Brain microvascular endothelial cell (primary cell): ENCODE measurements around the gene GULP1.

Experiments
- DNase-seq: peaks from one replicate; pipeline ENCODE4 v3.0.0-alpha.2; 2020
- H3K27ac ChIP-seq: fragments of 250-450 bp; sonication (Bioruptor Pico); 2 replicates; pipeline ENCODE4 v1.5.1; 2020; ENCODE audit warnings: mild to moderate bottlenecking, moderate library complexity
- H3K27me3 ChIP-seq: fragments of 250-450 bp; sonication (Bioruptor Pico); replicated peaks from 2 replicates; pipeline ENCODE4 v1.5.1; 2020; ENCODE audit warnings: mild to moderate bottlenecking
- H3K36me3 ChIP-seq: fragments of 250-450 bp; sonication (Bioruptor Pico); replicated peaks from 2 replicates; pipeline ENCODE4 v1.5.1; 2020; ENCODE audit warnings: mild to moderate bottlenecking
- H3K4me3 ChIP-seq: 2 replicates; pipeline ENCODE4 v1.5.1; 2011; ENCODE audit warnings: low read depth, mild to moderate bottlenecking, control low read depth, low read length, moderate library complexity
- in situ Hi-C: cut with HindIII; loops from 2 replicates; pipeline ENCODE4 v1.10.0; 2017; ENCODE audit warnings: low sequenced_read_pairs, low pct_ligation_motif_present
- TF ChIP-seq, protein P1 (sequence below): IDR thresholded peaks from 2 replicates; pipeline ENCODE4 v1.5.1; 2011; ENCODE audit warnings: low read depth, mild to moderate bottlenecking, moderate library complexity, low read length, control low read depth, inconsistent platforms; ENCODE audit errors: missing control alignments

Gene GULP1

DNA sequence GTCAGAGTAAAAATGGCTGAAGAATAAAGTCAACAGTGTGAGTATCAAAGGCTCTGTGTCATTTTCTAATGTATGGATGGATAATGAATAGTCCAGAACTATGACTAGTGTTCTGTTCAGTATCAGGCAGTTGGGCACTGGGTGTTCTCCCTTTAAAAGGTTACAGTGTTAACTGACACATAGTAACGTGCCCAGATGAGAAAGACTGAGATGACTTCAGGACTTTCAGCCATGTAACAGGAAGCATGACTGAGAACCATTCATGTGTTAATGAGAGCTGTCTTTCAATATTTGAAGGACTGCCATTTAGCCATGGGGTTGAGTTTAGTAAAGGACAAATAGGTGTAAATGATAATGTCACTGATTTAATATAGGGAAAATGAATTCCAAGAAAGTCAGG lies 187.1 kb downstream of the GULP1 start:
- H3K36me3 ChIP-seq: no peaks in the 10 kb centered on the region
- H3K27me3 ChIP-seq: no peaks in the 10 kb centered on the region
- no peak for DNase-seq
- no peak overlapping the region for H3K4me3 ChIP-seq
- in situ Hi-C loops: no loop called here
- H3K27ac ChIP-seq: no peak overlapping the region
- TF ChIP-seq, protein P1, sequence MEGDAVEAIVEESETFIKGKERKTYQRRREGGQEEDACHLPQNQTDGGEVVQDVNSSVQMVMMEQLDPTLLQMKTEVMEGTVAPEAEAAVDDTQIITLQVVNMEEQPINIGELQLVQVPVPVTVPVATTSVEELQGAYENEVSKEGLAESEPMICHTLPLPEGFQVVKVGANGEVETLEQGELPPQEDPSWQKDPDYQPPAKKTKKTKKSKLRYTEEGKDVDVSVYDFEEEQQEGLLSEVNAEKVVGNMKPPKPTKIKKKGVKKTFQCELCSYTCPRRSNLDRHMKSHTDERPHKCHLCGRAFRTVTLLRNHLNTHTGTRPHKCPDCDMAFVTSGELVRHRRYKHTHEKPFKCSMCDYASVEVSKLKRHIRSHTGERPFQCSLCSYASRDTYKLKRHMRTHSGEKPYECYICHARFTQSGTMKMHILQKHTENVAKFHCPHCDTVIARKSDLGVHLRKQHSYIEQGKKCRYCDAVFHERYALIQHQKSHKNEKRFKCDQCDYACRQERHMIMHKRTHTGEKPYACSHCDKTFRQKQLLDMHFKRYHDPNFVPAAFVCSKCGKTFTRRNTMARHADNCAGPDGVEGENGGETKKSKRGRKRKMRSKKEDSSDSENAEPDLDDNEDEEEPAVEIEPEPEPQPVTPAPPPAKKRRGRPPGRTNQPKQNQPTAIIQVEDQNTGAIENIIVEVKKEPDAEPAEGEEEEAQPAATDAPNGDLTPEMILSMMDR: no peak

DNA sequence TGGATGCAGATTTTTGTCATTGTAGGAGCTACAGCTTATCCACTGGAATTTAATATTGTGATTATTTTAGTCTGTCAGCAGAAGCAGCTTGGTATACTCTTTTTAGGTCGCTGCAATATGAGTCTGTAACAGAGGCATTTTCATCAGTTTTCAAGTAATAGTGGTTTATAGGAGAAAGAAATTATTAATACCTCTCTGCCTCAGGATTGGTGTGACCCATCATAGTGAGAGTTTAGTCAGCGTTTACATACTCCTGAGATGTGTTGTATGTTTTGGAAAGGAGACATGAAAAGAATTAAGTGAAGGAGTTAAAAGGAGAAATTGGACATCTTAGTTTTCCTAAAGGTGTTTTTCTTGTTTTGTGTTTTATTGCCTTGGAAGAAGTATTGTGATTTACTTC lies 189.8 kb downstream of the GULP1 start:
- TF ChIP-seq, protein P1: no peak
- Histone ChIP-seq H3K27me3 (no peaks in the 10 kb centered on the region), H3K27ac (no peak overlapping the region), H3K36me3 (no peaks in the 10 kb centered on the region), H3K4me3 (no peak overlapping the region)
- in situ Hi-C loops: no loop called here
- DNase-seq: no peak

DNA sequence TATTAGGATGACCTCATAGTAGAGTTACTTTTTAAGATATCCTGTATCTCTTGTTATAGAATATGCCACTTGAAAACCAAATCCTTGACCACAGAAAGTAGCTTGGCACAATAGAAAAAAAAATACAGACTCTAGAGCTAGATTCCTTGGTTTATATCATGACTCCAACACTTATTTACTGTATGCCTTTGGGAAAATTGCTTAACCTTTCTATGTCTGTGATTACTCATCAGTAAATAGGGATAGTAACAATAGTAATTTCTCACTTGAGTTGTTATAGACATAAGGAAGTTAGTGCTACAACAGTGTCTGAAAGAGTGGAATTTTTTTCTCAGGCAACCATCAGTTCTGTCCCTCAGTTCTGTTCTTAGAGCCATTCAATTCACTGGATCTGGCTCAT lies 193.8 kb downstream of the GULP1 start:
- DNase-seq: no peak
- Histone ChIP-seq H3K4me3 (no peak overlapping the region), H3K27me3 (no peaks in the 10 kb centered on the region), H3K36me3 (no peaks in the 10 kb centered on the region), H3K27ac (no peak overlapping the region)
- TF ChIP-seq, protein P1: no peak
- in situ Hi-C loops: no loop called here

DNA sequence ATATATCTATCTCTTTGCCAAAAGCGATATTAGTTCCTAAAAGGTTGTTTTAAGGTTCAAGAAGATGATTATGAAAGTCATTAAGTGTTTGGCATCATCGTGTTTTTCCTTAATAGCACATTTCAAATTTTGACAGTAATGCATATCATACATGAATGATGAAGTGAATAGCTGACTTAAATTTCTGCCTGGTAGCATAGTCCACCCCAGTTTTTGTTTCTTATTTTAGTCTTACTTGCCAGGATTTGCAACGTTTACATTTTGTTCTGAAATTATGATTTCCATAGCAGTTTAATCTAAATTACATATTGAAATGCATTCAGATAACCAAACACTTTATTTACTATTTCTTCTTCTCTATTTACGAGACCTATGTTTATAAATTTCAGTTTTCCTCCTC lies 201.1 kb downstream of the GULP1 start:
- Histone ChIP-seq H3K4me3 (no peak overlapping the region), H3K27me3 (no peaks in the 10 kb centered on the region), H3K36me3 (no peaks in the 10 kb centered on the region), H3K27ac (no peak overlapping the region)
- in situ Hi-C loops: no loop called here
- TF ChIP-seq, protein P1: no peak
- DNase-seq: no peak

DNA sequence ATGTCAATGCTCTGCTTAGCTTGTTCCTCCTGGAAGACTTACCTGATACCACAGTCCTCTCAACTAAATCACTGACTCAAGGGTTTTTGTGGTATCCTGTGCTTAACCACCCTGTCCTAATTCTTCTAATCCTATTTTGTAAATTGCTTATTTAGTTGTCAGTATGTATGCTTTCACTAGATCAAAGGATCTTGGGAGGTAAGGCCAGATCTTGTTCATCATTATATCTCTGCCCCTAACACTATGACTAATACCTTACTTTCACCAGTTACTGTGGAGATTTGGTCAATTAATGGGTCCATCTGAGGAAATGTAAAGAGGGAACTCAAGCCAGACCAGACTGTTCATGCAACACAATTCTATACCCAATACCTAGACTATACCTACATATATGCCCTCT lies 203.2 kb downstream of the GULP1 start:
- in situ Hi-C loops: no loop called here
- no peak for DNase-seq
- Histone ChIP-seq H3K36me3 (no peaks in the 10 kb centered on the region), H3K27ac (no peak overlapping the region), H3K27me3 (no peaks in the 10 kb centered on the region), H3K4me3 (no peak overlapping the region)
- TF ChIP-seq, protein P1: no peak

DNA sequence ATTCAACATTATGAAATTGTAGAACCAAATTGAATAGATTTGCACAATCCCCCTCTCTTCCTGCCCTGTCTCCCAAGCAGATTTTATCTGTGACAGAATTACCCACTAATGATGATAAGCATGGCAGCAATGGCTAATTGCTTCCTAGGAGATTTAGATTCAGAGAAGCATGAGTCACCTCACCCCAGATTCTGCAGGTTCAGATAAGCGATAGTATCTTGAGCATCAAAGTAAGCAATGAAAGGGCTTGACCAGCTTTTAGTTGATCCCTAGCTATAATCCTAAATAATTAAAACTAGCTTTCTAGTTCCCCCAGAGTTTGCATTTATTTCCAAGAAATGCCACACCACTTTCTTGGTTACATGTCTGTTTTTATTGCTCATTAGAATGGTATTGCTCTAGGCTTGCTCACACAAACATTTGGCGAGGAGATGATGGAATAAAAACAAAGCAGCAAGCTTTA lies 204.3 kb downstream of the GULP1 start:
- H3K4me3 ChIP-seq: no peak overlapping the region
- TF ChIP-seq, protein P1: no peak
- H3K36me3 ChIP-seq: no peaks in the 10 kb centered on the region
- no peak for DNase-seq
- no peaks in the 10 kb centered on the region for H3K27me3 ChIP-seq
- no peak overlapping the region for H3K27ac ChIP-seq
- in situ Hi-C loops: no loop called here
